HG03460 (cell line): ENCODE data around the gene SPTBN2.
"Not testable (repeated sequence)": the region's sequence is repeated elsewhere in the genome, so short reads cannot be mapped to it uniquely, and the experiment has no call there.

ENCODE experiments used
- ATAC-seq: cut with Tn5 transposase; IDR thresholded peaks from one replicate; pipeline ENCODE4 v1.9.1; 2021; ENCODE audit not compliant: unreplicated experiment

Gene SPTBN2

DNA sequence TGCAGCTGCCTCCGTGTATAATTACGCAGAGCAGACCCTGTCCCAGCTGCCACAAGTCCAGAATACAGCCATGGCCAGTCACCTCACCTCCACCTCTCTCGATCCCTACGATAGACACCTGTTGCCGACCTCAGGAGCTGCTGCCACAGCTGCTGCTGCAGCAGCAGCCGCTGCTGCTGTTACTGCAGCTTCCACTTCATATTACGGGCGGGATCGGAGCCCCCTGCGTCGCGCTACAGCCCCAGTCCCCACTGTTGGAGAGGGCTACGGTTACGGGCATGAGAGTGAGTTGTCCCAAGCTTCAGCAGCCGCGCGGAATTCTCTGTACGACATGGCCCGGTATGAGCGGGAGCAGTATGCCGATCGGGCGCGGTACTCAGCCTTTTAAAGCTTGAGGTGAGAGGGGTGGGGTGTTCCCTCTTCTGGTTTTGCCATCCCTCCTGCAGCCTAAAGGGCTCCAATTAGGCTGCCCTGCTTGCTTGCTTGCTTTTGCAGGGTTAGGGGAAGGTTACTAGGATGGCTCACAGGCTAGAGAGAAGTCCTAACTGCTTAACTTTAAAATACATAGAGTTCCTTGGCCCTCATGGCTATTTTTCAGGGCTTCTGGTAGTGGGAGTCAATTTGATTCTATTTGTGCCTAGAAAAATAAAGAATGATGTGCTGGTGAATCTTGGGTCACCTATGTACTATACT is 85.1 kb downstream of the SPTBN2 start:
- ATAC-seq = no peak

- ATAC-seq = no peak
These were observed 87.2 kb downstream of the SPTBN2 start for GRCh38 chr11:66641834-66642233.

GRCh38 chr11:66639814-66640340 is 89.1 kb downstream of the SPTBN2 start:
- ATAC-seq = not testable (repeated sequence)

GRCh38 chr11:66639066-66639813 is 89.8 kb downstream of the SPTBN2 start:
- ATAC-seq = no peak

GRCh38 chr11:66638177-66639065 is 90.6 kb downstream of the SPTBN2 start, which contains the start of gene RBM4:
Gene RBM4 (plus strand): TSS chr11:66638703. CDS start chr11:66639712, 1,009 bp downstream.
- peak; percentile 89 for ATAC-seq

DNA sequence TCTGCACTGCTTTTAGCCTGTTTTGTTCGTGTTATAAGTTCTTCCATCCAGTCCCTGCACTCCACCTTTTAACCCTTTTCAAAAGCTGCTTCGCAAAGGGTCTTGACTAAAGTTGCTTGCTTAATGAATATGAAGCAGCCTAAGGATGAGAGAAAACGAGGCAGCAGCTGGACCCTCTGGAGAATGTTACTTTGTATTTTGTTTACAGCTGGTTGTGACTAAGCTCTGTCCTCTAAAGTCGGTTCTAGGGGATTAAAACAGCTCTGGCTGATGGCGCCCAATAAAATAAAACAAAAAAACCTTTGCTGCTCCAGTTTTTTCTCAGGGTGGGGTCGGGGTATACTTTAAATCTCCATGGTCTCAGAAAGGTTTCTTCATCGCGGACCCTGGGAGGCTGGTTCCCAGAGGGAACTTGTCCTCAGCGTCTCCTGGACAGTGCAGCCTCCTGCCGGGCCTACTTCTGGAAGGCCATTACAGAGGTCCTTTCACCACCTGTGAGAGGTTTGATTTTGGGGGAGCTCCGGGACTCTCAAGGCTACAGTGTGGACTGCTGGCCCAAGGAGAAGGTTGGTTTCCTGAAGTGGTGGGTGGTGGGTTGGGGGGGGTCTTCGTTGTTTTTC is 91.3 kb downstream of the SPTBN2 start:
- ATAC-seq = no peak

- no peak for ATAC-seq
These were observed 92.6 kb downstream of the SPTBN2 start for GRCh38 chr11:66636411-66636810.
